ENCODE results near the gene LAMTOR4. TPM values are rescaled to one million over a fixed set of nuclear protein-coding genes. Genes with fewer than 3 reads are reported as not detected.
A peak's percentile ranks its signal among the peaks of the same experiment; 100 is the strongest.
"Not testable (repeated sequence)": the region's sequence is repeated elsewhere in the genome, so short reads cannot be mapped to it uniquely, and the experiment has no call there.

LAMTOR4 gene
- total RNA-seq, 1 donor from 2014 or later: 96.6 TPM

- no peak for DNase-seq (ENCODE audit: low read depth in 2 of 2)
These were observed 21.6 kb downstream of the LAMTOR4 start for GRCh38 chr7:100170101-100170897.

DNA sequence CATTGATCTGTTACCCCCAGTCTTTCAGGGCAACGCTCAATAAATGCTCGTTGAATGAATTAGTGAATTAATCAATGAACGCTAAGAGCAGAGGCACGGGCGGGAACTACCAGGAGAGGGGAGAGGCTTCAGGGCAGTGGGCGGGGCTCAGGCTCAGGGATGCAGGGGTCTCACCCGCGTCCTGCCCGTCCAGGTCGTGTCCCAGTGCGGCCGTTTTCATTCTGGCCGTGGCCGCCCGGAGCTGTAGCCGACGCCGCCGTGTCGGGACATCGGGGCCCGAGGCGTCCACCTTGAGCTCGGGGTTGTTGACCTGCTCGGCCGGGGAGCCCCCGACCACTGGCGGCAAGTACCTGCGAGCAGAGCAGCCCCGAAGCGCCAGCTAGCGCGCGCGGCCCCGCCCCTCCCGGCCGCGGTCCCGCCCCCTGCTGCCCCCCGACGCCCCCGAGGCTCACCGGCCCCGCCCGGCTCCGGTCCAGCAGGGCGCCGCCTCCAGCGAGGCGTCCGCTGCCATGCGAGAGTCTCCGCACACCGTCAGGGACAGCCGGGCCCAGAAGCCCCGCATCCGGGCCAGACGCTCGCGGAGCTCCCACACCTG lies 22.5 kb downstream of the LAMTOR4 start:
- DNase-seq (ENCODE audit: low read depth in 2 of 2): no peak

DNA sequence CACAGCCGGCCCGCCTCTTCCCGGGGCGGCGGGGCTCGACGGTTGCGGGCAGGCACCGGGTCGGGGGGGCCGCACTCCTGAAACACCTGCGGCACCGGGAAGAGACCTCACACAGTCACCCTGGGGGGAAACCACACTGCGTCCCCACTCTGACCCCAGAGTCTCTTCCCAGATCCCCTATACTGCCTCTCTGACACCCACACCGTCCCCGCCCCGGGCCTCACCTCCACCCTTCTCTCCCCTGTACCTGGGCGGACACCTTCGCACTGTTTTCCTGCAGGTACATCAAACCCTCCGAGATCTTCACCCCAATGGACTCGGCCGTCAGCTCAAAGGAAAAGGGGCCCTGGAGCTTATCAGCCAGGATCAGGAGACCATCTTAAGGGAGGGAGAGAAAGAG lies 23.1 kb downstream of the LAMTOR4 start:
- DNase-seq (ENCODE audit: low read depth in 2 of 2): no peak

GRCh38 chr7:100173806-100174495 lies 25.2 kb downstream of the LAMTOR4 start:
- no peak for DNase-seq (ENCODE audit: low read depth in 2 of 2)

GRCh38 chr7:100174582-100174981 lies 25.9 kb downstream of the LAMTOR4 start:
- DNase-seq (ENCODE audit: low read depth in 2 of 2): no peak

- no peak for DNase-seq (ENCODE audit: low read depth in 2 of 2)
These were observed 26.7 kb downstream of the LAMTOR4 start for GRCh38 chr7:100175296-100175935.

DNA sequence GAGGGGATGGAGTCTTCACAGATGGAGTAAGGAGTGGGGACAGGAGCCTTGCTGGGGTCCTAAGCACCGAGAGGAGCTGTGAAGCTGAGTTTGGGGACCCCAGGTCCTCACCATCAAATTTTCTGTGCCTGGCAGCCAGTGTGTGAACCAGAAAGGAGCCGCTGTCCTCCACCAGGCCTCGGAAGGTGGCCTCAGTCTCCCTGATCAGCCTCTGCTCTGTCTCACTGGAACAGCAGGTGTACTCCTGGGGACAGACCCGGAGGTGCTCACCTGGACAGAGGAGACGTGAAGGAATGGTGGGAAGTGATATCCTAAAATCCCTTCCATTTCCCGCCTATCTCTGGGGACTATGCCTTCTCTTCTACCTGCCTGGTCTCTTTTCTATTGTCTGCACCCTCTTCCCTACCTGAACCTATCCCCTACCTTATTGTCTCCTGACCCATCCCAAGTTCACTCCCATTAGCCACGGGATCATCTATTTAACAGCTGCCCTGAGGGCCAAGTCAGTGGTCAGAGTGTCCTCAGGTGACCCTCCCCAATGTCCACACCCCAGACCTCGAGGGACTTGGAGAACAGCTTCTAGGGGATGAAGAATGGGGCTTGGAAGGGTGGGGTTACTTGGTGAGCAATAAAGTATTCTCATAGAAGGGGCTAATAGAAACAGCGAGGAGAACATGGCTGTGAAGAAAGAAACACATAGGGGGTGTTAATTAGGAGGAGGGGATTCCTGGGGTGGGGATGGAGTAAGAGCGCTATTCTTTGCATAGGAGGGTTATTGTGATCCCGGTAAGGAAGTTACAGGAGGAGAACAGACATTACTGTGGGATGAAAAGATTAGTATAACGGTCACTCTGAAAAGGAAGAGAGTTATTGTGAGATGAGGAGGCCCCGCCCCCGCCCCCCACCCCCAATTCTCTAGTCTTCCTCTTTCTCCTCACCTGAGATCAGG lies 27.7 kb downstream of the LAMTOR4 start:
- DNase-seq (ENCODE audit: low read depth in 2 of 2): no peak

DNA sequence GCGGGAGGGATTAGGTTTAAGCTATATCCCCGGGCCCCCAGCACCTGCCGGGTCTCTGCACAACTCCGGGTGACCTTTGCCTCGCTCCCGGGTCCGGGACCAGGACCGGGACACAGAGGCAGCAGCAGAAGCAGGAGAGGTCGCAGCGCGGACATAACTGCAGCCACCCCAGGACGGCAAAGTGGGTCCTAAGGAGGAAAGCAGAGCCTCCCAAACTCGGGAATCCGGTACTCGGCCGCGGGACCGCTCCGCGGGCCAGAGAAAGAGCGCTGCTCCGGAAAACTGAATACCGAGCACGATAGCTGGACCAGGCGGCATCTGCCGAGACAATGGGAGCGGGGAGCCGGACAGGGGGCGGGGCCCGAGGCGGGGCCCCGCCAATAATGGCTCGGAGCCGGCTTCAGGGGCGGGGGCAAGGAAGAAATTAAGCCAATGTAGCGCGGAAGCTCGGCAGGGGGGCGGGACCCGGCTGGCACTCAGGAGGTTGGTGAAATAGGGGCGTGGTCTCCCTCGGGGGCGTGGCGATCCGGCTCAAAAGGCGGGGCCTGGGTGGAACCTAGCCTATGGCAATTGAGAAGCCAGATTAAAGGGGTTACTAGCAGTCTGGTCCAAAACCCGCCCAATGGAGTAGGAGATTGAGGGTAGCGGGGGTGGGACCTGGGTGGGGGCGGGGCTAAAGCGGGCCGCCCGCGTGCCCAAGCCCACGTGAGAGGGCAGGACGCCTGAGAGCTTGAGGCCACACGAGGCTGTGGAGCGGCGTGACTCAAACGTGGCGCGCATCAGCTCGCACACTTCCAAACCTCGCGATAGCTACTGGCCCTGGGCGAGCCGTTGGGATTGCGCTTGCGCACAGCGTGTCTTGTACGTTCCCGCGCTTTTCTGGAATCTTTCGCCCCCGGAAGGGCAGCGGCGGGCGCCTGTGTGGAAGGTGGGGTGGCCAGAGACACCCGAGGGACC lies 28.6 kb downstream of the LAMTOR4 start, which contains the start of the genes GPC2 and STAG3:
Gene GPC2 (minus strand): TSS at position 337 of the 957 bp plus-strand sequence. CDS start 182 bp downstream, at position 155.
Gene STAG3 (plus strand): TSS at position 874 of the 957 bp plus-strand sequence. CDS start 2,639 bp downstream, outside the sequence.
- peak; percentile 97 for DNase-seq (ENCODE audit: low read depth in 2 of 2)

DNA sequence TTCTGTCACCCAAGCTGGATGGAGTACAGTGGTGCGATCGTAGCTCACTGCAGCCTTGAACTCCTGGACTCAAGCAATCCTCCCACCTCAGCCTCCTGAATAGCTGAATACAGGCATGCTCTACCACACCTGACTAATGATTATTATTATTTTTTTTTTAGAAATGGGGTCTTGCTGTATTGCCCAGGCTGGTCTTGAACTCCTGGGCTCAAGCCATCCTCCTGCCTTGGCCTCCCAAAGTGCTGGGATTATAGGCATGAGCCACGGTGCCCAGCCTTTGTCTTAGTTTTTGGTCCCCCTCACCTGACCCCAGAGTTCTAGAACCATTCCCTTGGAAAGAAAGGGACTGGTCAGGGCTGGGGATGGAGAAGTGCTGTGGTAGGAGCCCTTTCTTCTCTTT lies 31.4 kb downstream of the LAMTOR4 start:
- DNase-seq (ENCODE audit: low read depth in 2 of 2): not testable (repeated sequence)

DNA sequence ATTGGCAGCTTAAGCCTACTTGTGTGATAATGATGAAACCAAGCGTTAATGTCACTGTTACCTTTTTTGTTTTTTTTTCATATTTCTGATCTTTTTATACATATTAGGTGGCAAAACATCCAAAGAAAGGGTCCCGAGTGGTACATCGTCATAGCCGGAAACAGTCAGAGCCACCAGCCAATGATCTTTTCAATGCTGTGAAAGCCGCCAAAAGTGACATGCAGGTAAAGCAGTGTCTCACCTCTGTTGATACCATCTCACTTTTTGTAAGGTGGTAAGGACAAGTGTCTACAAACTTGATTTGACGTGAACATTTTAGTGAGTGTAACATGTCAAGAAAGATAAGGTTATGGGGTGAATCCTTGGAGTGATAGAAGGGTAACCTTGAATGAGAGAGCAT lies 33.9 kb downstream of the LAMTOR4 start:
- DNase-seq (ENCODE audit: low read depth in 2 of 2): not testable (repeated sequence)

DNA sequence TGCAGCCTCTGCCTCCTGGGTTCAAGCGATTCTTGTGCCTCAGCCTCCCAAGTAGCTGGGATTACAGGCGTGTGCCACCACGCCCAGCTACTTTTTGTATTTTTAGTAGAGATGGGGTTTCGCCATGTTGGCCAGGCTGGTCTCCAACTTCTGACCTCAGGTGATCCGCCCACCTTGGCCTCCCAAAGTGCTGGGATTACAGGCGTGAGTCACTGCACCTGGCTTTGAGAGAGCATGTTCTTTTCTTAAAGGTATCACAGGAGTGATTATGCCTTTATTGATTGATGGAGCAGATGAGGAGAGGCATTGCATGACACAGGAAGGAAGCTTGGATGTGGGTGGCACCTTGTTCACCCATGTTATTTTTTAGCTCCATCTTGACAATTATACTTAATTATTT lies 34.4 kb downstream of the LAMTOR4 start:
- DNase-seq (ENCODE audit: low read depth in 2 of 2): not testable (repeated sequence)

DNA sequence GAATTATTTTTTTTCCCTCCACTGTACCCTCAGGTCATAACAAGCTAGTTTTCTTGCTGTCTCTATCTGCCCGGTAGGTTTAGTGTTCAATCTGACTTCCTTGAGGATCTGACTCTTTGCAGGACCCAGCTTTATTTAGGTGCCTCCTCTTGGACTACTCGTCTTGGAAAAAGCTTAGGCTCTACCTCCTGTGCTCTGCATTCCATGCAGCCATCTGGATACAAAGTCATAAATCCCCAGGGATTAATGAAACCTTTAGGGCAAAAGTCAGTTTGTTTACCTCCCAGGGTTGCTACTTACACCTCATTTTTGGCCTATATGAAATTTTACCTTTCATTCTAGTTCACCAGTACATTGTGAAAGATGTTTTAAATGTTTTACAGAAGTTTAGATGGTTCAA lies 37.0 kb downstream of the LAMTOR4 start:
- DNase-seq (ENCODE audit: low read depth in 2 of 2): no peak

GRCh38 chr7:100189061-100189460 lies 40.3 kb downstream of the LAMTOR4 start:
- no peak for DNase-seq (ENCODE audit: low read depth in 2 of 2)

- peak; percentile 43 to 65 for DNase-seq (ENCODE audit: low read depth in 2 of 2)
These were observed 41.5 kb downstream of the LAMTOR4 start for GRCh38 chr7:100190048-100190711.

DNA sequence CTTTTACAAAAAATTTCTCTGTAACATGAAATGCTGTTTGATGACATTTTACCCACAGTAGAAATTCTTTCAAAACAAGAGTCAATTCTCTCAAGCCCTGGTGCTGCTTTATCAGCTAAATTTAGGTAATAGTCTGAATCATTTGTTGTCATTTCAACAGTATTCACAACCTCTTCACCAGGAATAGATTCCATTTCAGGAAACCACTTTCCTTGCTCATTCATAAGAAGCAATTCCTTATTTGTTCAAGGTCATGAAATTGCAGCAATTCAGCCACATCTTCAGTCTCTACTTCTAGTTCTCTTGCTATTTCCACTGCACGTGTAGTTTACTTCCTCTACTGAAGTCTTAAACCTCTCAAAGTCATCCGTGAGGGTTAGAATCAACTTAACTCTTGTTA lies 43.1 kb downstream of the LAMTOR4 start:
- DNase-seq (ENCODE audit: low read depth in 2 of 2): peak in 1 of 2 donors; percentile 9

- DNase-seq (ENCODE audit: low read depth in 2 of 2): not testable (repeated sequence)
These were observed 43.7 kb downstream of the LAMTOR4 start for GRCh38 chr7:100192281-100192862.

- no peak for DNase-seq (ENCODE audit: low read depth in 2 of 2)
These were observed 44.3 kb downstream of the LAMTOR4 start for GRCh38 chr7:100192969-100193368.

DNA sequence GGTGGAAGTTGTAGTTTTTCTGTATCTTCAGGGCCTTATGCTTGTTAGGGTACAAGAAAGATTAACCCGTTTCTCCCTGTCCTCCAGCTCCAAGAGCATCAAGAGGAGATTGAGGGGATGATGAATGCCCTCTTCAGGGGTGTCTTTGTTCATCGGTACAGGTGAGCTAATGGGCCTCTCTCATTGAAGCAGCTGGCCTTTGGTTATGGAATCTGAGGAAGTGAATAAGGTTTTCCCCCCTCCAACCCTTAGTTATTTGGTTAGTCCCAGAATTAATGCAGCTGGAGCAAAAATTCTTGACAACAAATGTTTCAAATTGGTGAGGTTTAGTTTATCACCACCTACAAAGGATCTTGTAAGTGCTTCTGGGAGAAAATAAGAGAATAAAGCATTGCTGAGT lies 46.5 kb downstream of the LAMTOR4 start:
- no peak for DNase-seq (ENCODE audit: low read depth in 2 of 2)
